Measurements from ENCODE around the gene ZNF691.

DNA sequence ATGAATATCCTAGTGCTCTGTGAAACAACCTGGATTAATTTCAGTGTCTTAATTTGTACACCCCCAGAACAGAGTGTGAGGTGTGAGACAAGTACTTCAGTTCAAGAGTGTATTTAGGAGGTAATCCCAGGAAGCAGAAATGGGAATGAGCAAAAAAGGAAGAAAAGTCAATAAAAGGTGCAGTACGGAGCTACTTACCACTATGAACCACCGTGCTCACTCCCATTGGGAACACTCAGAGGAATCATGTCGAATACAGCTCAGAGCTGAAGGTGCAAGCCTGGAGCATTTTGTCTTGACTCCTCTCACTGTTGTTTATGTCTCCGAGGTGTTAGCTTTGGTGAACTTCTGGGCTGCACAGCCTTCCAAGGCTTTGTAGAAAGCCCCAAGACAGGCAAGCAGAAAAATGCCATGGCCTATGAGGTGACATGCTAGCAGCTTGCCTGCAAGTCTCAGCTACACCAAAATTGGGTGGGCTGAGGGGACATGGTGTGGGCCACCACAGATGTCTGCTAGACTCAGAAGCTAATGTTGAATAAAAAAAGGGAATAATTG lies 21.9 kb upstream of the ZNF691 start:
- TF ChIP-seq, protein P1, sequence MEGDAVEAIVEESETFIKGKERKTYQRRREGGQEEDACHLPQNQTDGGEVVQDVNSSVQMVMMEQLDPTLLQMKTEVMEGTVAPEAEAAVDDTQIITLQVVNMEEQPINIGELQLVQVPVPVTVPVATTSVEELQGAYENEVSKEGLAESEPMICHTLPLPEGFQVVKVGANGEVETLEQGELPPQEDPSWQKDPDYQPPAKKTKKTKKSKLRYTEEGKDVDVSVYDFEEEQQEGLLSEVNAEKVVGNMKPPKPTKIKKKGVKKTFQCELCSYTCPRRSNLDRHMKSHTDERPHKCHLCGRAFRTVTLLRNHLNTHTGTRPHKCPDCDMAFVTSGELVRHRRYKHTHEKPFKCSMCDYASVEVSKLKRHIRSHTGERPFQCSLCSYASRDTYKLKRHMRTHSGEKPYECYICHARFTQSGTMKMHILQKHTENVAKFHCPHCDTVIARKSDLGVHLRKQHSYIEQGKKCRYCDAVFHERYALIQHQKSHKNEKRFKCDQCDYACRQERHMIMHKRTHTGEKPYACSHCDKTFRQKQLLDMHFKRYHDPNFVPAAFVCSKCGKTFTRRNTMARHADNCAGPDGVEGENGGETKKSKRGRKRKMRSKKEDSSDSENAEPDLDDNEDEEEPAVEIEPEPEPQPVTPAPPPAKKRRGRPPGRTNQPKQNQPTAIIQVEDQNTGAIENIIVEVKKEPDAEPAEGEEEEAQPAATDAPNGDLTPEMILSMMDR (conservative IDR thresholded peaks at IDR 0.05; ENCODE audit: low read depth, low read length), result no peak
- TF ChIP-seq EZH2phosphoT487 (IDR thresholded peaks at IDR 0.05; ENCODE audit: borderline replicate concordance, low read length), result no peak
